ENCODE measurements around the gene GID8. TPM values are rescaled to one million over a fixed set of nuclear protein-coding genes. Genes with fewer than 3 reads are reported as not detected.

The GID8 gene
- total and polyA plus RNA-seq, 7 donors, result 17.4 to 36.5 (median 25.9) TPM

DNA sequence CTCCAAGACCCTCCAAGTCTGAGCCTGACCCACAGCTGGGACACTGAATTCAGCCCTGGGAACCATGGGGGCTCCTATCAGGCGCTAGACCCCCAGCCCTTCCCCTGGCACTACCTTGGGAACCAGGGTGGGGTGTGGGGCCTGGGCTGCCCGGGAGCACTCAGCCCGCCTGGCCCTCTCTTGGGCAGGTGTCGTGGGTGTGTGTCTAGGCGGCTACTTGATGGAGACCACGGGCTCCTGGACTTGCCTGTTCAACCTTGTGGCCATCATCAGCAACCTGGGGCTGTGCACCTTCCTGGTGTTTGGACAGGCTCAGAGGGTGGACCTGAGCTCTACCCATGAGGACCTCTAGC lies 29.2 kb downstream of the GID8 start:
- Histone ChIP-seq H3K27ac (no peak overlapping the region), H3K27me3 (peaks cover 11 to 25% (median 19%) of the 10 kb centered on the region in 3 donors), H3K4me1 (no peaks in the 10 kb centered on the region), H3K36me3 (peaks cover 0 to 12% (median 3%) of the 10 kb centered on the region in 4 donors), H3K9me3 (no peaks in the 10 kb centered on the region), H3K4me3 (no peak overlapping the region)
- intact Hi-C loops (cut with DNase I), result no loop called here
- DNase-seq, result no peak
- WGBS, 2 donors, result 84 to 92% methylated on average over 6 of the region's 6 CpGs
- no peak for TF ChIP-seq POLR2AphosphoS5 (IDR thresholded peaks at IDR 0.05)
- TF ChIP-seq EP300 (IDR thresholded peaks at IDR 0.05), result no peak
- no peak for TF ChIP-seq POLR2A (IDR thresholded peaks at IDR 0.05)
- TF ChIP-seq CTCF (IDR thresholded peaks at IDR 0.05), result no peak

DNA sequence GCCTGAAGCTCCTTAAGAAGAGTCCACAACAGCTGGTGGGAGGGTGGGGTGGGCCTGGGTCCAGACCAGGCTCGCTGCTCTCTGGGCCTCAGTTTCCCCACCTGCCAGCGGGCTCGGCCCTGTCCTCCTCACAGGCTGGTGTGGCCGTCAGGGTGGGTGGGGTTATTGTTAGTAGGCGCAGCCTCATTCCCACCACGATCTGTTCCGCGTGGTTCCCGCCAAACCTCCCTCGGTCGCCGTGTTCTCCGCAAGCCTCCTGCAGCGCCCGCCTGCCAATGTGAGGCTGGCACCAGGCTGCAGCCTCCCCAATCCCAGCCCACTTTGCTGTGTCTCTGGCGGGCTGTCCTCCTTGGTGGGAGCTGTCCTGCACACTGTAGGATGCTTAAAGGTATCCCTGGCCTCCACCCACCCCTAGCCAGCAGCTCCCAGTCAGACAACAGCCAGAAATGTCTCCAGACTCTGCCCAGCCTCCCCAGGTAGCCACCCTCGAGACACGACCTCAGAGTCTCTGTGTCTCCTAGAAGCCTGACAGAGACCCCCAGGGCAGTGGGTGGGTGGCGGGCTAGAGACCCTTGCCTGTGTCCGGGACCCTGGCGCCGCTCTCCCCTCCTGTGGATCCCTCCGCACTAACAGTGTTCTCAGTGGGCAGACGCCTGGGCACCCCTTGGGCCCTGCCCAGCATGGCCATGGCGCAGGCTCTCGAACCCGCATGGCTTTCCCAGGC lies 29.8 kb downstream of the GID8 start:
- TF ChIP-seq EP300 (IDR thresholded peaks at IDR 0.05) (no peak), POLR2A (IDR thresholded peaks at IDR 0.05) (no peak), POLR2AphosphoS5 (IDR thresholded peaks at IDR 0.05) (no peak), CTCF (IDR thresholded peaks at IDR 0.05) (no peak)
- WGBS, 2 donors, result 90 to 94% methylated on average over 27 of the region's 27 CpGs
- peaks cover 0 to 5% (median 4%) of the 10 kb centered on the region in 4 donors for H3K4me1 ChIP-seq
- no peak overlapping the region for H3K27ac ChIP-seq
- H3K27me3 ChIP-seq, result peaks cover 15 to 32% (median 23%) of the 10 kb centered on the region in 3 donors
- peaks cover 0 to 12% (median 3%) of the 10 kb centered on the region in 4 donors for H3K36me3 ChIP-seq
- H3K9me3 ChIP-seq, result no peaks in the 10 kb centered on the region
- DNase-seq, result no peak
- intact Hi-C loops (cut with DNase I), result no loop called here
- H3K4me3 ChIP-seq, result no peak overlapping the region

GRCh38 chr20:62968378-62969178 lies 30.6 kb downstream of the GID8 start:
- intact Hi-C loops (cut with DNase I), result no loop called here
- no peaks in the 10 kb centered on the region for H3K9me3 ChIP-seq
- WGBS, 2 donors, result 60 to 79% methylated on average over 21 of the region's 21 CpGs
- no peak for TF ChIP-seq CTCF (IDR thresholded peaks at IDR 0.05)
- no peak for DNase-seq
- peaks cover 0 to 11% (median 10%) of the 10 kb centered on the region in 4 donors for H3K4me1 ChIP-seq
- no peak overlapping the region for H3K27ac ChIP-seq
- peaks cover 22 to 39% (median 31%) of the 10 kb centered on the region in 3 donors for H3K27me3 ChIP-seq
- H3K36me3 ChIP-seq, result peaks cover 0 to 9% (median 3%) of the 10 kb centered on the region in 4 donors
- no peak overlapping the region for H3K4me3 ChIP-seq

GRCh38 chr20:62969179-62969760 lies 31.3 kb downstream of the GID8 start:
- 41 to 65% methylated on average over 16 of the region's 16 CpGs for WGBS, 2 donors
- Histone ChIP-seq H3K9me3 (no peaks in the 10 kb centered on the region), H3K4me1 (peaks cover 0 to 11% (median 10%) of the 10 kb centered on the region in 4 donors), H3K27ac (no peak overlapping the region), H3K36me3 (peaks cover 0 to 2% (median under 1%) of the 10 kb centered on the region in 4 donors), H3K4me3 (no peak overlapping the region), H3K27me3 (peaks cover 26 to 46% (median 38%) of the 10 kb centered on the region in 3 donors)
- intact Hi-C loops (cut with DNase I), result no loop called here
- DNase-seq, result no peak
- TF ChIP-seq POLR2AphosphoS5 (IDR thresholded peaks at IDR 0.05) (no peak), POLR2A (IDR thresholded peaks at IDR 0.05) (no peak), CTCF (IDR thresholded peaks at IDR 0.05) (no peak), EP300 (IDR thresholded peaks at IDR 0.05) (no peak)
